Effector CD4-positive, alpha-beta T cell (primary cell): ENCODE results near the gene SNRNP200.
A peak's percentile ranks its signal among the peaks of the same experiment; 100 is the strongest.

Experiments used
- DNase-seq: peaks from one replicate; pipeline ENCODE4 v3.0.0-alpha.2; 2020

SNRNP200 gene

DNA sequence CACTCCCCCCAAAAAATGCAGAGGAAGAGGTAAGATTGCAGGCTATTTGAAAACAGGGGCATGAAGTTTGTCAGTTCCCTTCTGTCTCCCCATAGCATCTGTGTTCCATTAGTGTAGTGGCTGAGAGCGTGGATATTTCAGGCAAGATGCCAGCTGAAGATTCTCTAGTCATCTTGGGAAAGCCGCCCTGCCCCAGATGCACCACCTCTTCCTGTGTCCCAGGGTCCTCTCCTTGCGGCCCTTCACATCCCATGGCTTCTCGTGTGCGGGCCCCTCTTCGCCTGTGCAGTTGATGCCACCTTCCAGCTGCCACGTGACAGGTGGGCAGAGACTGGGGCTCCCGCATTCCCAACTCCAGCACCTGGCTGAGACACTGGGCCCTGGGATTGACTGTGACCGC, 55.7 kb downstream of the SNRNP200 start:
- DNase-seq: no peak

DNA sequence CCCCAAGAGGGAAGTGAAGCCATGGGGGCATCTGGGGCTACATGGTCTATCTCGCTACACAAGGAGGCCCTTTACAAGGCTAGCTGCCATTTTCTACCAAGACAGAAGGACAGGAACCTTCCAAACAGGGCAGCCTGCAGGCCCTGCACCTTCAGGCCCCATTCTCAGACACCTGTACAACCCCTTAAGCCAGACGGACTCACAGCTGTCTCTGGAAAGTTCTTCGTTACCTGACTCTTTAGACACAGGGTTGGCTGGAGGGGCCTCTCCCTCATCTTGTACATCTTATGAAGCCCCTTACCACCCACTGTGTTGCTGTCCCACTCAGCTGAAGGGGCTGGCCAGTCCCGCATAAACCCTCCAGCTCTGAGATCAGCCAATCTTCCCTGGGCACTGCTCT, 56.7 kb downstream of the SNRNP200 start:
- DNase-seq: no peak

GRCh38 chr2:96247896-96248295, 57.5 kb downstream of the SNRNP200 start:
- DNase-seq: no peak

DNA sequence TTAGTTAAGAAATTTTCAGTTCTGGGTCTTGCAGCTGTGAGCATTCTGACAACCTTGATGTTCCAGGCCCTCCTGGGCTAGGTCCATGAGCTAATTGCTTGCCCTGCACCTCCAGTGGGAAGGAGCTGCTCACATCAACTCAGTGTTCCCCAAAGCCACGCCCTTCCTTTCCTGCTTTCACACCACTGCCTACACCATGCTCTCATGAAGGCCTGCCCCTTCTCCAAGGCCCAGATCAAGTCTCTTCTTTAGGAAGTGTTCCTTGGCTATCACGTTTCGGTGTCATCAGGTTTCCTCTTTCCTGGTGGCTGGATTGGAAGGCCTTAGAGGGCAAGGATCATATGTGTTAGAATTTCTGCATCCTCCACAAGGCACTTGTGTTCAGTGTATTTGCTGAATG, 58.3 kb downstream of the SNRNP200 start:
- no peak for DNase-seq

DNA sequence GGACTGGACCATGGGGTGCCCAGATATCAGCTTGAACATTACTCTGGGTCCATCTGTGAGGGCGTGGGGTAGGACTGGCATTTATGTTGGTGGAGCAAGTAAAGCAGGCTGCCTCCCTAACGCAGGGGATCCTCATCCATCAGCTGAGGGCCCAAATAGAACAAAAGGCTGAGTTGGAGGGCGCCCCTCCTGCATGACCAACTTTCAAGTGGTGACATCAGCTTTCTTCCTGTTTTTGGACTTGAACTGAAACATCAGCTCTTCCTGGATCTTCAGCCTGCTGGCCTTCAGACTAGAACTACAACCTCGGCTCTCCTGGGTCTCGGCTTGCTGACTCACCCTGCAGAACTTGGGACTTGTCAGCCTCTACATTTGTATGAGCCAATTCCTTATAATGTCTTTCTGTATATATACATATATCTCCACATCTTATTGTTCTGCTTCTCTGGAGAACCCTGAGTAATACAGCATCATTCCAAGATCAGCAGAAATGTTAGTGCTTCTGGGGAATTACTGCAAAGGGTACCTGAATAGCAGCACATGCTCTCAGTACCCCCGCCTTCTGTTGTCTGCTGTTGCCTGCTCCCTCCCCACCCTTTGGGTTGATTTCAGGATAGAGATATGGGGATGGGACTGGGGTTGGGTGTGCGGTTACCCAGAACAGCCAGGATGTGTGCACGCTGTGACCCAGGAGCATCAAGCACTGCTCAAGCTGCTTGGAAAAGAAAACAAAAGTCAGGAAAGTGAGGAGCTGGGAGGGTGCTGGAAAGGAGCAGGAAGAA, 59.5 kb downstream of the SNRNP200 start:
- no peak for DNase-seq

GRCh38 chr2:96243843-96244242, 61.5 kb downstream of the SNRNP200 start:
- DNase-seq: no peak

- DNase-seq: peak; percentile 12
Measured at GRCh38 chr2:96241900-96242611, 63.3 kb downstream of the SNRNP200 start.

DNA sequence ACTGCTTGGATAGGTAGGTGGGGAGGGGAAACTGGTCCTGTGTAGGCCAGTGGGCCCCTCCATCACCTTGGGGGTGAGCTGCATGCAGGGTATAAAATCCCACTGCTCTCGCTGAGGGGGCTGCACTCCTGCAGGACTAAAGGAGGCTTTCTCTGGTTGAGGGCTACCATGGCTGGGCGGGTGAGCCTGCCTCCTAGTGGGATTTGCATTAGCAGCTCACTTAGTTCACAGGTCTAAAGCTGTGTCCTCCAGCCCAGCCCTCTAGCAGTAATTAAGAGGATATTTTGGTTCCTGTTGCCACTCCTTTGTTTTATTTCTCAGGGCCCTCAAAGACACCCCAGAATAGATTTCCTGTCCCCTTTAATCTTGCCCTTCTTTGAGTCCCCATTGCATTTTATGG, 64.1 kb downstream of the SNRNP200 start:
- no peak for DNase-seq

DNA sequence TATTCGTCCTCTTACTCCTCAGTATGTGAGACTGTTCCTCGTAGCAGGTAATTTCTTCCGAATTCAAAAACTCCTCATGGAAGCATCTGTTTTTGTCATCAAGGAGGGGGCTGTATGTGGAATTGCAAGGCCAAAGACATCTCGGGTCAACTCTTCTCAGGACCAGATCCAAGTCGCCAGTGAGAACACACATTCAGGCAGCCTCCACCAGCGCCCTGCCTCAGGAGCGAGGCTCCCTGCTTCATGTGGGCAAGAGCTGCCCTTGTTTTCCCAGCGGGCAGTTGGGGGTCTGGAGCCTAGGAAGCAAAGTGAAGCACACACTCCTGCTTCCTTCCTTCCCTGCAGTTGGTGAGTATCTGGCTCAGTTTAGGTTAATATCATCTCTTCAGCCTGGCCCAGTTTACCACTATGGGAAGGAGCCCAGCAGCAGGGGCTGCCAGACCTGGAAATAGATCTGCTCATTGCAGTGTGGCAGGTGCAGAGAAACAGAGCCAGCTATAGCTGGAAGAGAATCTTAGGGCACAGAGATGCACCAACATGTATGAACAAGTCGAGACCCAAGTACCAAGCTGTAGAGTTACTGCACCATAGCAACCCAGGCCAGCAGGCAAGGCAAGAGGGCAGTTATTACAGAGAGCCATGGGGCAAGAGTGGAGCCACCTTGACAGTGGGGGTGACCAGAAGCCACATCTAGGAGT, 64.9 kb downstream of the SNRNP200 start:
- no peak for DNase-seq

DNA sequence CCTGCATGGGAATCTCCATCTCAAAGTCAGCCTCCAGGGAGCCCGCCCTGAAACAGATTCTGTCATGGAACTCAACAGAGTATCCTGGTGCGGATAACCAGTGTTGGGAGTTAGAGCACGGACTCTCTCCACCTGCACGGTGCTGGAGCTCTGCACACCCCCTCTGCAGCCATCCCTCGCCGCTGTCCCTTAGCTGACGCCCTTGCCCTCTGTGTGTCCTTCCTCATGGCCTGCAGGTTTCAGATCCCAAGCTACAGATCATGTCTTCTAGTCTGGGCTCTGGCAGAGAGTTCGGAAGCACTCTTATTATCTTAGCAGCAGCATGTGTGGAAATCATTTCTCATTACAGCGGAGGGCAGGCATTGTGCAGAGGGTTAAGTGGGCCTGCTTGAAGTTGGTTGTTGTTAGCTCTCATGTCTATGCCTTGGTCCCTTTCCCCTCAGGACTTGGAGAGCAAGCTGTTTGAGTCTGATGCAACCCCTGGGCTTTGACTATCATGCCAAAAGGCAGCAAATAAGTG, 65.5 kb downstream of the SNRNP200 start:
- no peak for DNase-seq

GRCh38 chr2:96239091-96239490, 66.3 kb downstream of the SNRNP200 start:
- no peak for DNase-seq

DNA sequence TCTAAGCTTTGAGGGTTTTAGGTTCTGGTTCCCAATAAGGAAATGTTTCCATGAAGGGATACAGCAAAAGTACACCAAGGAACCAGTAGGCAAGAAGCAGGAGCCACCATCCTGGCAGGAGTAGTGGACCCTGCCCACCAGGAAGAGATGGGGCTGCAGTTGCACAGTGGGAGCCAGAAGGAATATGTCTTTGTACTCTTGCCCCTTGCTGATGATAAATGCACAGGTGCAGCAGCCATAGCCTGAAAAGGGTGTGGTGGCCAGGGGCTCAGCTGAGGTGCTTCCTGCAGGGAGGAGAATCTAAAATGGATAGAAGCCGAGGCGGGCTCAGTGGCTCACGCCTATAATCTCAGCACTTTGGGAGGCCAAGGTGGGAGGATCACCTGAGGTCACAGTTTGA, 67.1 kb downstream of the SNRNP200 start:
- DNase-seq: no peak

DNA sequence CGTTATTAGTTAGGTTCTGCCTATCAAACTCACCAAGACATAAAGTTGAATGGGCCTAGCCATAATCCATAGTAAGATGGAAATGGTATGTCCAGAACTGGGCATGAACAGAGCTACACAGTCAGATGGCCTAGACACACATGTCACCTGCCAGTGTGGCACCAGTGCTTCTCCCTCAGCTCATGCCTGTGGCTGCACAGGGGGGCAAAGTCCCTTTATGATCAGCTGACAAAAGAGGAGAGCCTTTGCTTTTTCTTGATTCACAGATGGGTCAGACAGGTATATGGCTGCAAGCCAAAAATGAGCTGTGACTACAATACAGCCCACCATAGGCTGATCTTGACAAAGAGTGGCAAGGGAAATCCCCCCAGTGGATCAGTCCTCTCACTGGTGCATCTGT, 68.5 kb downstream of the SNRNP200 start:
- no peak for DNase-seq

- DNase-seq: no peak
Measured at GRCh38 chr2:96233880-96234316, 71.4 kb downstream of the SNRNP200 start.

- no peak for DNase-seq
Measured at GRCh38 chr2:96233436-96233835, 71.9 kb downstream of the SNRNP200 start.

DNA sequence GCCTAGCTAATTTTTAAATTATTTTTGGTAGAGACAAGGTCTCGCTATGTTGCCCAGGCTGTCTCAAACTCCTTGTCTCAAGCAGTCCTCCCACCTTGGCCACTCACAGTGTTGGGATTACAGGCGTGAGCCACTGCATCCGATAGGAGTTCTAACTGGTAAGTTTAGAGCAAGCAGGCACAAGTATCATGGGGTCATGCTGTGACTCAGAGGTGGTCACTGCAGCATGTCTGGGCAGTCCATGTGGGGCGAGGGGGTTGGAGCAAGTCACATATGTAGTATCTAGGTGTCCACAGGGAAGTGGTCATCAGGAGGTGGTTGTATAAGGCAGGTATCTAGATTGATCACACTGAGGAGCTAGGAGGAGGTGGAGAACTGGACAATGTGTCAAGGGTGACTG, 74.0 kb downstream of the SNRNP200 start:
- no peak for DNase-seq

- no peak for DNase-seq
Measured at GRCh38 chr2:96225016-96225533, 80.3 kb downstream of the SNRNP200 start.
